HepG2 (cell line): Measurements from ENCODE around the gene PTGDR2. TPM values are rescaled to one million over a fixed set of nuclear protein-coding genes. Genes with fewer than 3 reads are reported as not detected.

Experiments
- ATAC-seq: fragments of 200-7000 bp; cut with Tn5 transposase; 3 replicates; pipeline ENCODE4 v1.9.1; 2020; ENCODE audit warnings: mild to moderate bottlenecking, moderate library complexity
- BruUV-seq: library from RNA; stranded (reverse); fragments of 400-500 nt; replicated peaks from 2 replicates; lab custom pipeline; 2021; lab: Mats Ljungman, UMichigan
- CTCF ChIA-PET: fragments of 300-600 bp; formaldehyde crosslinking; extraction: SDS; loops from one replicate; lab custom pipeline; 2021; ENCODE audit warnings: low total read pairs, inconsistent platforms, low intra/inter-chr PET ratio; lab: Yijun Ruan, JAX
- POLR2A ChIA-PET: fragments of 350-600 bp; sonication (Branson Sonifier 250); formaldehyde crosslinking; loops from one replicate; lab custom pipeline; 2020; ENCODE audit warnings: antibody characterized with exemption, inconsistent platforms; lab: Yijun Ruan, JAX
- DNase-seq: peaks from one replicate; pipeline ENCODE4 v3.0.0-alpha.2; 2015; ENCODE audit warnings: low spot score
- FAIRE-seq: peaks from 3 replicates; lab custom pipeline; 2011; peaks lifted over from hg19 to GRCh38; lab: Jason Lieb, UNC
- H2AFZ ChIP-seq: one replicate; pipeline ENCODE4 v1.6.1; 2011; ENCODE audit warnings: low read length, inconsistent platforms
- H3K27ac ChIP-seq: fragments of 300-600 bp; 3 replicates; pipeline ENCODE4 v1.8.0; 2011; ENCODE audit warnings: mixed run types, mild to moderate bottlenecking, mixed read lengths, low read length, inconsistent platforms; ENCODE audit not compliant: insufficient read depth; ENCODE audit errors: extremely low read length
- H3K27me3 ChIP-seq, 2 experiments: fragments of 200-600 bp in 1 of 2; 2 replicates in 1 of 2; 3 replicates in 1 of 2; pipeline versions ENCODE4 v1.6.0 to v1.8.0; 2011; ENCODE audit warnings: low read length in 2 of 2, mild to moderate bottlenecking in 2 of 2, moderate library complexity in 2 of 2, inconsistent platforms in 1 of 2; ENCODE audit not compliant: insufficient read depth in 2 of 2, control insufficient read depth in 1 of 2
- H3K36me3 ChIP-seq, 2 experiments: fragments of 200-600 bp in 1 of 2; replicated peaks in 1 of 2; 2 replicates in 1 of 2; 3 replicates in 1 of 2; pipeline versions ENCODE4 v1.5.1 to v1.8.0; 2011; ENCODE audit warnings: low read length in 2 of 2, inconsistent platforms in 1 of 2; ENCODE audit not compliant: insufficient read depth in 2 of 2, control insufficient read depth in 1 of 2
- H3K4me1 ChIP-seq: 2 replicates; pipeline ENCODE4 v1.5.1; 2012; ENCODE audit warnings: low read length, inconsistent platforms; ENCODE audit not compliant: insufficient read depth
- H3K4me2 ChIP-seq: 2 replicates; pipeline ENCODE4 v1.6.0; 2011; ENCODE audit warnings: low read depth, low read length, inconsistent platforms
- H3K4me3 ChIP-seq, 3 experiments: fragments of 200-600 bp in 1 of 3; sonication (generic), shearing (Covaris generic) in 1 of 3; replicated peaks in 1 of 3; 2 replicates each; pipeline ENCODE4 v1.5.1; 2011 to 2016; ENCODE audit warnings: low read length in 3 of 3, inconsistent platforms in 2 of 3, low read depth in 2 of 3, mild to moderate bottlenecking in 2 of 3, control low read depth in 1 of 3, mixed read lengths in 1 of 3; ENCODE audit not compliant: insufficient read depth in 1 of 3
- H3K79me2 ChIP-seq: one replicate; pipeline ENCODE4 v1.6.1; 2011; ENCODE audit warnings: low read length, inconsistent platforms; ENCODE audit not compliant: insufficient read depth
- H3K9ac ChIP-seq: 2 replicates; pipeline ENCODE4 v1.6.0; 2011; ENCODE audit warnings: mild to moderate bottlenecking, low read depth, low read length, inconsistent platforms; ENCODE audit not compliant: insufficient read depth
- H3K9me3 ChIP-seq: 2 replicates; pipeline ENCODE4 v1.5.1; 2012; ENCODE audit warnings: mild to moderate bottlenecking, low read length
- H4K20me1 ChIP-seq: 2 replicates; pipeline ENCODE4 v1.6.0; 2011; ENCODE audit warnings: inconsistent platforms, mild to moderate bottlenecking, low read length, moderate library complexity; ENCODE audit not compliant: insufficient read depth
- AKAP8 ChIP-seq: sonication (generic); formaldehyde crosslinking; IDR thresholded peaks from 2 replicates; pipeline ENCODE4 v1.5.1; 2020; ENCODE audit warnings: mild to moderate bottlenecking, missing genetic modification reagents
- DR1 ChIP-seq: sonication (generic); formaldehyde crosslinking; IDR thresholded peaks from 2 replicates; pipeline ENCODE4 v1.8.0; 2021; ENCODE audit warnings: mild to moderate bottlenecking, missing genetic modification reagents, inconsistent platforms
- HOMEZ ChIP-seq: IDR thresholded peaks from 2 replicates; pipeline ENCODE4 v1.6.1; 2016; ENCODE audit warnings: low read depth
- KDM3A ChIP-seq: IDR thresholded peaks from 2 replicates; pipeline ENCODE4 v1.6.1; 2018; ENCODE audit warnings: low read depth, missing compliant biosample characterization
- KLF16 ChIP-seq, 2 experiments: sonication (generic) in 1 of 2; formaldehyde crosslinking in 1 of 2; IDR thresholded peaks; 2 replicates each; pipeline versions ENCODE4 v1.6.1 to v1.8.0; 2016 to 2023; ENCODE audit warnings: missing genetic modification reagents in 2 of 2, missing compliant biosample characterization in 1 of 2
- LRRFIP1 ChIP-seq: sonication (generic); formaldehyde crosslinking; conservative IDR thresholded peaks from 2 replicates; pipeline ENCODE4 v1.4.0; 2020; ENCODE audit warnings: missing genetic modification reagents
- NR2F6 ChIP-seq, 2 experiments: IDR thresholded peaks; 2 replicates each; pipeline ENCODE4 v1.6.1; 2016; ENCODE audit warnings: antibody characterized with exemption in 1 of 2, mild to moderate bottlenecking in 1 of 2
- PCBP1 ChIP-seq: fragments of 200-400 bp; formaldehyde crosslinking; IDR thresholded peaks from 2 replicates; pipeline ENCODE4 v1.6.1; 2017; ENCODE audit warnings: mild to moderate bottlenecking, low read depth, low read length, borderline replicate concordance
- PHF20 ChIP-seq: sonication (generic); formaldehyde crosslinking; IDR thresholded peaks from 2 replicates; pipeline ENCODE4 v1.5.0; 2020; ENCODE audit warnings: mild to moderate bottlenecking, missing genetic modification reagents
- PRPF4 ChIP-seq: fragments of 200-400 bp; formaldehyde crosslinking; IDR thresholded peaks from 2 replicates; pipeline ENCODE4 v1.6.1; 2016; ENCODE audit warnings: low read length, low read depth; ENCODE audit not compliant: poor library complexity, severe bottlenecking
- SP1 ChIP-seq, 2 experiments: fragments of 450-650 bp in 1 of 2; sonication (generic) in 1 of 2; formaldehyde crosslinking in 1 of 2; IDR thresholded peaks; 2 replicates each; pipeline versions ENCODE4 v1.4.0 to v1.6.1; 2016 to 2020; ENCODE audit warnings: missing genetic modification reagents in 1 of 2
- SRSF9 ChIP-seq: fragments of 200-400 bp; formaldehyde crosslinking; IDR thresholded peaks from 2 replicates; pipeline ENCODE4 v1.6.1; 2018; ENCODE audit warnings: borderline replicate concordance, mild to moderate bottlenecking, low read depth, low read length; ENCODE audit not compliant: insufficient read depth, poor library complexity, severe bottlenecking
- THYN1 ChIP-seq: sonication (generic); formaldehyde crosslinking; IDR thresholded peaks from 2 replicates; pipeline ENCODE4 v1.8.1; 2023; ENCODE audit warnings: low read depth, mild to moderate bottlenecking, moderate library complexity, missing genetic modification reagents, borderline replicate concordance
- ZNF207 ChIP-seq: fragments of 450-650 bp; IDR thresholded peaks from 2 replicates; pipeline ENCODE4 v1.6.1; 2016; ENCODE audit warnings: antibody characterized with exemption, borderline replicate concordance
- ZNF512B ChIP-seq: sonication (generic); formaldehyde crosslinking; IDR thresholded peaks from 2 replicates; pipeline ENCODE4 v1.5.1; 2020; ENCODE audit warnings: missing genetic modification reagents, mild to moderate bottlenecking, borderline replicate concordance
- ZNF597 ChIP-seq: sonication (generic); formaldehyde crosslinking; IDR thresholded peaks from 2 replicates; pipeline ENCODE4 v1.5.0; 2020; ENCODE audit warnings: missing genetic modification reagents
- WGBS: methylation state at CpG from one replicate; pipeline ENCODE4 v1.1.6; 2017; ENCODE audit warnings: low lambda C conversion rate; 5-methylcytosine and 5-hydroxymethylcytosine counted together
- in situ Hi-C: cut with HindIII; loops from 2 replicates; pipeline ENCODE4 v1.10.0; 2017; ENCODE audit warnings: low pct_unique_long_range_greater_than_20kb; ENCODE audit not compliant: extremely low pct_ligation_motif_present
- intact Hi-C: fragments of 100-400 bp; cut with micrococcal nuclease; formaldehyde crosslinking; loops from one replicate; pipeline ENCODE4 v1.10.0; 2022; ENCODE audit not compliant: unreplicated experiment
- polyA plus RNA-seq, 8 experiments: library from polyadenylated mRNA; depleted of rRNA in 3 of 8; stranded (reverse) in 7 of 8; unstranded in 1 of 8; fragments of >200 nt; fragmentation: Illumina TruSeq in 4 of 8; extraction: Trizol in 4 of 8; gene quantifications; 2 replicates each; pipeline versions ENCODE4 v1.2.1 to v1.2.3, GENCODE V29; 2011 to 2016; ENCODE audit warnings: low read depth in 4 of 8, missing spikeins in 1 of 8, mixed read lengths in 1 of 8; ENCODE audit not compliant: insufficient read depth in 1 of 8
- total RNA-seq, 5 experiments: library from RNA; depleted of rRNA; stranded (reverse); fragments of >200 nt; fragmentation: Illumina TruSeq; extraction: Trizol; gene quantifications; 2 replicates each; pipeline ENCODE4 v1.2.3, GENCODE V29; 2016; ENCODE audit warnings: low read depth in 1 of 5

The PTGDR2 gene
- total and polyA plus RNA-seq, 2 of the 13 experiments (the other 11 are each of a cell fraction or from before 2014, with no cell fraction given), result 1.9 to 2.5 TPM

GRCh38 chr11:60860943-60861342, 5.2 kb upstream of the PTGDR2 start:
- intact Hi-C loops, result no loop called here
- WGBS, result 67% methylated on average over 6 of the region's 7 CpGs
- Histone ChIP-seq H3K9ac (no peak overlapping the region), H3K27me3 (peaks cover 0 to 9% of the 10 kb centered on the region in 2 experiments; a peak in 2 of 5 replicates), H3K4me2 (no peak overlapping the region), H3K4me1 (peaks cover 44% of the 10 kb centered on the region), H4K20me1 (no peaks in the 10 kb centered on the region), H3K79me2 (no peaks in the 10 kb centered on the region), H3K36me3 (no peaks in the 10 kb centered on the region), H3K4me3 (no peak overlapping the region), H2AFZ (no peak overlapping the region), H3K9me3 (no peaks in the 10 kb centered on the region), H3K27ac (no peak overlapping the region)
- in situ Hi-C loops, result no loop called here
- ChIA-PET CTCF (no interaction called here), POLR2A (no interaction called here)
- no peak for FAIRE-seq
- DNase-seq, result no peak
- BruUV-seq, result no TSS peak
- no peak for ATAC-seq
- TF ChIP-seq DR1 (no peak), ZNF207 (no peak), PHF20 (CRISPR knock-in tag) (no peak), HOMEZ (no peak), THYN1 (no peak), PCBP1 (no peak), NR2F6 (IDR thresholded peaks at IDR 0.05) (no peak), NR2F6 (CRISPR knock-in tag; IDR thresholded peaks at IDR 0.05) (no peak), PRPF4 (no peak), SRSF9 (no peak), LRRFIP1 (CRISPR knock-in tag) (no peak), AKAP8 (CRISPR knock-in tag) (no peak), KLF16 (CRISPR knock-in tag; IDR thresholded peaks at IDR 0.05) (no peak), ZNF512B (CRISPR knock-in tag) (no peak), ZNF597 (CRISPR knock-in tag) (no peak), SP1 (IDR thresholded peaks at IDR 0.05) (no peak), SP1 (CRISPR knock-in tag; IDR thresholded peaks at IDR 0.05) (no peak), KDM3A (no peak)
